HG03520 (cell line): ENCODE data around the gene PCF11.
A peak's percentile ranks its signal among the peaks of the same experiment; 100 is the strongest.

Experiments
- ATAC-seq: cut with Tn5 transposase; IDR thresholded peaks from one replicate; pipeline ENCODE4 v1.9.1; 2021; ENCODE audit warnings: mild to moderate bottlenecking, moderate library complexity; ENCODE audit not compliant: unreplicated experiment

PCF11 gene

DNA sequence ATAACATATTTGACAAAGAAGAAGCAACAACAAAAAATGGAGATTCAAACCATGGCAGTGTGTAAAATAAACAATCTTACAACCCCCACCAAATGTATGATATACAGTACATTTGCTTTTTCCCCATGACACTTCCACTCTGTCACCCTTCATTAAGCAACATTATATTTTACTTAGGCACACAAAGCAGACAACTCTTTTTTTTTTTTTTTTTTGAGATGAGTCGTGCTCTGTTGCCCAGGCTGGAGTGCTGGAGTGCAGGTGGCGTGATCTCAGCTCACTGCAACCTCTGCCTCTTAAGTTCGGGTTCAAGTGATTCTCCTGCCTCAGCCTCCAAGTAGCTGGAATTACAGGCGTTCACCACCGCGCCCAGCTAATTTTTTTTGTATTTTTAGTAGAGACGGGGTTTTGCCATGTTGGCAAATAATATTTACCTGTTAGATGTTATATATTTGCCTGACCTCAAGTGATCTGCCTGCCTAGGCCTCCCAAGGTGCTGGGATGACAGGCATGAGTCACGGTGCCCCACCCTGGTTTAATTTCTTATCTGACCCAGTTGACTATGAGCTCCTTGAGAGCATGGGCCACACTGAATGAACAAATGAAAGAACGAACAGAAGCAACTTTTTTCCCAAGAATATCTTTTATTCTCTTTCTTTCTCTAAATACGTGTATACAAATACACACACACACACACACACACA is 5.5 kb upstream of the PCF11 start:
- ATAC-seq, result no peak

DNA sequence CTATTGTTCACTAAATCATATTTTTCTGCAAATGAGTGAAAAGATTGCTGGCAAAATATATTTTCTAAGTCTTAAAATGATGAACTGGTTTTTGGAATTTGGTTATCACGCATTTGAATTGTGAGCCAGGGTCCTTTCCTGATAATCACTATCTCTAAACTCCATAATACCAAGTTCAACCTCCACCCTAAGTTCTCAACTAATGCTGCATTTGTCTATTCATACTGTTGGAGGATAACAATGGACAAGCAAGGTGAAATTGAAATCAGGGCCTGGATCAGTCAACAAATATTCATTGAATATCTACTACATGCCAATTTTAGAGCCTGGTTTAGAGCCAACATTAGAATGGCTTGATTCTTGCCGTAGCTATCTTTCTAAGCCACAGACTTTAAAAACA is 4.7 kb upstream of the PCF11 start:
- no peak for ATAC-seq

DNA sequence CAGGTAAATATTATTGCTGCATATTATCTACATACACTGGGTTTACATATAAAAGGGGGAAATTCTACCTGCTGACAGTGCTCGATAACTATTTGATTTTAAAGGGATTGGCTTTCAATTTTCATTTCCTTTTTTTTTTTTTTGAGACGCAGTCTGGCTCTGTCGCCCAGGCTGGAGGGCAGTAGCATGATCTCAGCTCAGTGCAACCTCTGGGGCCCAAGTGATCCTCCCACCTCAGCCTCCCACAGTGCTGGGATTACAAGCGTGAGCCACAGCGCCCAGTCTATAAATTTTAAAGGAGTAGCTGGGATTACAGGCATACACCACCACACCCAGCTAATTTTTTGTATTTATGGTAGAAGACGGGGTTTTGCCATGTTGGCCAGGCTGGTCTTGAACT is 3.2 kb upstream of the PCF11 start:
- no peak for ATAC-seq

DNA sequence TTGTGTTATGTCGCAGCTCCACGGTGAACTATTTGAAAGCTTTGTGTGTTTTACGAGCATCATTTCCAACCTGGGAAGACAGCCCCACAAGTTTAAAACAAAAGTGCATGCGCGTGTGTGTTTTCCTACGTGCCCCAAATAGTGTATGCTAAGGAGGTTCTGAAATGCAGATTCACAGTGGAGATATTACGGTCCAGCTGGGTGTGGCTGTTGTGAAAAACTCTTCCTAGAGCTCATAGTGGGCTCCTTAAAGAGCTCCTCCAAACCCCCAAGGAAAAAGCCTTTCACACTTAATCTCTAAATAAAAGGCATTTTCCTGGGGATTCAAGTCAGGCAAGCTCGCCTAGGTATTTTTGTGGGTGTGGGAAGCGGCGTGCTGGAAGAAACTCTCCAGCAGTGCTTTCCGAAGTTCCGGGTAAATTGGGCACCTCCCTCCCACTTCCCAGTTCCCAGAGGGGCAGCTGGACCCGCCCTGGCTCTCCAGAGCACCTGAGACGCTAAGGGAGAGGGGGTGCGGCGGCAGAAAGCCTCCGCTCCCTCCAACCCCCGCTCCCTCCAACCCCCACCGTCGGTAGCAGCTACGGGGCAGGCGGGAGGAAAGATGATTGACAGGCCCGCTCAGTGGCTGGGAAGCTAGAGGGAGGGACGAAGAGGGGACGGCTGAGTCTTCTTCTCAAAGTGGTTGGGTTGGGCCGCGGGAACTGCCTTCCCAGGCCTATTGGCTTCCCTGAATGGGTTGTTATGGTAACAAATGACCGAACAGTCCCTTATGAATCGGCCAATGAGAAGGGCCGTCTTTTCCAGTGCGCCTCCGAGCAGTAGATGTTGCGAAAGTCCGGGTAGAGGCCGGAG is 561 bp upstream of the PCF11 start:
- peak; percentile 95 for ATAC-seq

DNA sequence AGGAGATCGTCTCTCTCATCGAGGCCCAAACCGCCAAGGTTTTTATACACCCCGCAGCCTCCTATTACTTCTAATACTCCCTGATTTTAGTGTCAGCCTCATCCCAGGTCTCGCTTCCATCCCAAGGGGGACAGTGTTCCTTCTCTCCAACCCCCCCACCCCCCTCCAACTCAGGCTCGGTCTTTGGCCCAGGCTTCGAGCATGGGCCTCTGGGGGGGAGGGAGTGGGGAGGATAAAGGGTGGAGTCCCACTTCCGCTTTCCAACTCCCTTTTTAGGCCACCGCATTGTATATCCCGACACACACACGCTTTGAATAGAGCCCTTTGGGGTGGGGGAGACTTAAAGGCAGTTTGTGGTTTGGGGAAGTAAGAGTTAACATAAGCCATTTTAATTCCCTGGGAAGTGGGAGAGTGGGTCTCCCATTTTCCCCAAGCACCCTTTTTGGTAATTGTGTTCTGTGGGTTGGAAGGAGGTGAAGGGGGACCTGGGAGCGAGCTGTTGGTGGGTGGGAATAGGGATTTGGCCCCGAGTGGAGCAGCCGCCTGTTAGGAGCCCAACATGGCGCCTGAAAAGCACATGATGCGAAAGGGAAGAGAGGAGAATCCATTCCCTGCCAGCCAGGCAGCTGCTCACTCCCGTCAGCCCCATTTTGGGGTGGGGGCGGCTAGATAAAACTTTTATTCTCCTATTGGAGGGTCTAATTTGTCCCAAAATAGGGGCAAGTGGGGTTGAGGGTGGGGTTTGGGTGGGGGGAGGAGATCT is 844 bp downstream of the PCF11 start:
- no peak for ATAC-seq

DNA sequence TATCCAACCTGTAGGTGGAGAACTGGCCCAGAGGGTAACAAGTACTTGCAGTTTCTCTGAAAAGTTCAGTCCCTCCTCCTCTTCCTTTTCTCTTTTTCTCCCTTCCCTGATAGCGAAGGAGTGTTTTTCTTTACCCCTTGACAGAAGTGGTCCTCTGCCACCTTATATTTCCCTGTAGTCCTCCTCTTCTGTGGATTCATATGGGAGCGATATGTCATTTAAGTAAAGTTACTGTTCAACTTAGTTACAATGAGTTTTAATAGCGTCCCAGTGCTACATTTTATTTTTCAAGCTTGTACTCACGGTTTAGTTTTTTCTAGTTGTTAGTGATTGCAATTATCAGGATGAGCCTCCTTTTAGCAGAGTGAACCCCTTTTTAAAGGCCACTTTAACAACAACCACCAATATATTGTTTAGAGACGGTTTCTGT is 1.4 kb downstream of the PCF11 start:
- no peak for ATAC-seq

DNA sequence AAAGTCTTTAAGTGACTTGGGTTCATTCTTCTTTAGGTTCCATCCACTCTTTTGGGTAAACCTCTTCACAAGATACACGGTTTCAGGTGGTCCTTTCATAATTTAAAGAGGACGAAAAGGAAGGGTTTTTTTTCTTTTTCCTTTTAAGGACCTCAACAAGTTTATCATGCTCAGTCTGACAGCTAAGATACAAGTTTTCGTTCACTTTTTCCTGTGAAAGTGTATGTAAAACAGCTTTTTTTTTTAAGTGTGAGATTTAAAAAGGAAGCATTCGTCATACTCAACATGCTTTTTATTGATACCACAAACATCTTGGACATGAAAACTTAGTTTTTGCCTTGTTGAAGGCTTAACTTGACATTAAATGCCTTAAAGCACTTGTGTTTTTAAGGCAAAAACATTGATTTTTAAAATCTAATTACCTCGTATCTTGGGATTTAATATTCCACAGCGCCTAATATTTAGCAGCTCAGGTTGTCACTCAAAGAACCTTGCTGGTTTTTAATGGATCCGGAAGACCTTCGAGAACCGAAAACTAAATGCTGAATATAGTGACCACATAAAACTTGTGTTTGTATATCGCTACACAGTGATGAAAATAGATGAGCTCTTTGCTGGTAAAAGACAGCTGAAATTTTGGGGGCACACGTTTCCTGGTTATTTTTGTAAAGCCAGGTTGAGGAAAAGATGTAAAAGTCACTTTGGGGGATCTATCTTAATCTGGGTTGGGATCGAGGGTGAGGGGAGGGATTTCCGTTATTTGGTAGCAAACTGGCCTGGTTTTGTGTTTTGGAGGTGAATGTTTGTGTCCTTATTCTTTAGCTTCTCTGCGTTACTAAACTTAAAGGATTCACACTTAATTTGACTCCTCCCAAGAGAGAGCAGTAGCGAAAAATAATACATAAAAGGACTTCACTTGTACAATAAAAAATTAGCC is 2.3 kb downstream of the PCF11 start:
- no peak for ATAC-seq

DNA sequence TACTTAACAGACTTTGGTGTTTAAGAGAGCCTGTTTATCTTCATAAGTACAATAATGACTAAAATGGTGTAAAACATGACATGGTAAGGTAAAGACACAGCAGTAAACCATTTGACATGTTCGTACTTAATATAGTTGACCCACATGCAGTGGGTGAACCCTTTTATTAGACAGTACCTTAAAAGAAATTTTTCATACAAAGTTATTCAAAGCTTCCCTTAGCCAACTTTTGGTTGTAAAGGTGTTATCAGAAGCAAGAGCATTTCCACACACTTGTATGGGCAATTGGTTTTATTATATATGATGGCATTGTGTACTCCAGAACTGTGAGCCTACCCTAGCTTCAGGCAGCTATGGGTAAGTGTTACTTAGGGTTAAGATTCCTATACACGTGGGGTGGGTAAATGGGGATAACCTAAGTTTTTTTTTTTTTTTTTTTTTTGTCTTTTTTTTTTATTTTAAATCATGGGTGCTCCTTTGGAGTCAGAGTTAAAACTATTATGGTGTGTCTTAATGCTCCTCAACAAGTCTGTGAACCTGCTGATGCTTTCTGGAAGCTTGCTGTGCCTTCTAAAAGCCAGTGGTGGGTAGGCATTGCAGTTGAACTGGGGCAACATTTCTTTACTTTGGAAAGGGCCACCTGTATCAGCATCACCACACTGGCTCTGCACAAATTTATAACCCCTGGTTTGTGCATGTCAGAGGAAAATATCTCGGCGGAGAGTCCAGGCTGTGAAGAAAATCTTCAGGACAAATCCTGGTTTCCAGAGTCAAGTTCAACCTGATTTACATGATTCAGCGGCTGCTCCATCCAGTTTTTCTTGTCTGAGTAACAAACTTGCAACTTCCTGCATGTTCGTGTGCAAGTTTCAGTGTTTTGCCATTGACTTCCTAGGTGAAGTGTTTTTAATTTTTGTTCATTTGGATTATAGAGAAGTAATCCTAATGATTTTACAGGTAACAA is 3.3 kb downstream of the PCF11 start:
- ATAC-seq, result no peak

DNA sequence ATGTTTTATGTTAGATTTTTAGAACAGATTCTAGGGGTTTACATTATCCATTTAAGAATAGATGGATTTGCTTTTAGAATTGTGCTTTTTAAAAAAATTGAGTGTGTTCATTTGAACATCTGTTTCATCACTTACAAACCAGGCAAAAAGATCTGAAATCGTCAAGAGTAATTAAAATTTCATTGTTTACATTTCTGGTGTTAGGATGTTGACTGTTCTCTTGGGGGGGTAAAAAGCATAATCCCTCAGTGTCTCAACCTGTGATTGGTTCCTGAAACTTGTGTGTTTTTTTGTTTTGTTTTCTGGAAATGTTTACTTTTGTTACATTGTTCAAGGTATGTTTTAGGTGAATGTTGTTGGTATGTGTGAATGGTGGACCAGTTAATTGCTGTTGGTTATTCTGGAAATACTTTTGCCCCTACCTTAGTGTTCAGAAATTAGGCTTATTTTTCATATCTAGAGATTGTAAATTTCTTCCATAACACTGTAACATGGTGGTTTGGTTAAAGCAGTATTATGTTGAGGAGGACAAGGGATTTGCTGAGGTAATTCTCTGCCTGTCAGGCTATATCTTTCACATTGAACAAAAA is 4.8 kb downstream of the PCF11 start:
- no peak for ATAC-seq

DNA sequence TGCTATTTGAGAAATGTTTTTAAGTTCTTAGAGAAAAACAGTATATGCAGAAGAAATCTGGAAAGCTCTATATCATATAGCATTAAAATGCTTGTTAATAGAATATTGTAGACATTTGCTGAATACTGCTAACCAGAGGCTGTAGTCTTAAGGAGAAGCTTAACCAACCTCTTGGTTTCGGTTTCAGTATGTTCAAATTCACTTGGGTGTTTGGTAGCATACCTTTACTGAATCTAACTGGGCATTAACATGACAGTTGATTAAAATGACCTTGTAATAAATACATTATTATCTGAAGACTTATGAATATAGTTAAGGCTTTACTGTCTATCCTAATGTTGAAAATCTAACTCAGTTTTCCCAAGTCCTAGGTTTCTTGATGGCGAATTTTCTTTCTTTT is 5.4 kb downstream of the PCF11 start:
- ATAC-seq, result peak; percentile 58

DNA sequence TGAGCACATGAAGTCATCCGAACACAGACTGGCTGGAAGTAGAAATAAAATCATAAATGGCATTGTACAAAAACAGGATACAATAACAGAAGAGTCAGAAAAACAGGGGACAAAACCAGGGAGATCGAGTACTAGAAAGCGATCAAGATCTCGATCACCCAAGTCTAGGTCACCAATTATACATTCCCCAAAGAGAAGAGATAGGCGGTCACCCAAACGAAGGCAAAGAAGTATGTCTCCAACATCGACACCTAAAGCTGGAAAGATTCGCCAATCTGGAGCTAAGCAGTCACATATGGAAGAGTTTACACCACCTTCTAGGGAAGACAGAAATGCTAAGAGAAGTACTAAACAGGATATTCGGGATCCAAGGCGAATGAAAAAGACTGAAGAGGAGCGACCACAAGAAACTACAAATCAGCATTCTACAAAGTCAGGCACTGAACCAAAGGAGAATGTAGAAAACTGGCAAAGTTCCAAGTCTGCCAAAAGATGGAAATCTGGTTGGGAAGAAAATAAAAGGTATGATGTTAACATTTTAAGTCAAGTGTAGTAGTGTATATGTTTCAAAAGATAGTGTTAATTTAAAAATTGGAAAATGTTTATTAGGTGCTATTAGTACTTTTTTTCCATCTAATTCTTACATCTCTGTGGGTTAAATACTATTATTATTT is 9.4 kb downstream of the PCF11 start:
- ATAC-seq, result no peak

DNA sequence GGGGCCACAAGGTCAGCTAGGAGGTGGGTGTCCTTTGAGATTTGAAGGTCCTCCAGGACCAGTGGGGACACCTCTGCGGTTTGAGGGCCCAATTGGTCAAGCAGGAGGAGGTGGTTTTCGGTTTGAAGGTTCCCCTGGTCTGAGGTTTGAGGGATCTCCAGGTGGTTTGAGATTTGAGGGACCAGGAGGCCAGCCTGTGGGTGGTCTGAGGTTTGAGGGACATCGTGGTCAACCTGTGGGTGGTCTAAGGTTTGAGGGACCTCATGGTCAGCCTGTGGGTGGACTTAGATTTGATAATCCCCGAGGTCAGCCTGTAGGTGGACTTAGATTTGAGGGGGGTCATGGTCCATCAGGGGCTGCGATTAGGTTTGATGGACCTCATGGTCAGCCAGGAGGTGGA is 11.8 kb downstream of the PCF11 start:
- ATAC-seq, result no peak

DNA sequence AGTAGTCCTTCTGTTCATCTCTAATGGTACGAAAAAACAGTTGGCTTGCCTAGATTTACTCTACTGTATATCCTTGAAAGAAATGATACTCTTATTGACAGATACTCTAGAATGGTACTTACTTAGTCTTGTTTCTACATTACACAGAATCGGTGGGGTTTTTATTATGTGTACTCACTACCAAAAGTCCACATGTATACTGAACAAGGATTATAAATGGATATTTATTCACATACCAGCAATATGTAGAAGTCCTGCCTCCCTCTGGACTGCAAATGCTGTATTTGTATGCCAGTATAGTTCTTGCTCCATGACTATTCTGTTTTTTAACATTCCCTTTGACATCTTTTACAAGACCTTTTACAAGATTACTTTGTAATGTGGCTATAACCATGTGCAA is 13.9 kb downstream of the PCF11 start:
- ATAC-seq, result no peak

DNA sequence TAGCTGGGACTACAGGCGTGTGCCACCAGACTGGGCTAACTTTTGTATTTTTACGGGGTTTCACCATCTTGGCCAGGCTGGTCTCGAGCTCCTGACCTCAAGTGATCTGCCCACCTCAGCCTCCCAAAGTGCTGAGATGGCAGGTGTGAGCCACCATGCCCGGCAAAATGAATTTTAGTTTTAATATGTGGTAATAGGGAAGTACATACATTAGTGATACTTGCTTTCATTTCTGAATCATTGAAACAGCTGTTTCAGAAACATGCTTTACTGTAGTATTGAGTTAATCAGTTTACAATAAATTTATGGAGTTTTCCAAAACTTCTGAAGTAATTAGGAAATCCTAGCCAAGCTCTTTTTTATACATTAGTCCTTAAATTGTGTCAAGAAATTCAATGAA is 15.6 kb downstream of the PCF11 start:
- no peak for ATAC-seq

DNA sequence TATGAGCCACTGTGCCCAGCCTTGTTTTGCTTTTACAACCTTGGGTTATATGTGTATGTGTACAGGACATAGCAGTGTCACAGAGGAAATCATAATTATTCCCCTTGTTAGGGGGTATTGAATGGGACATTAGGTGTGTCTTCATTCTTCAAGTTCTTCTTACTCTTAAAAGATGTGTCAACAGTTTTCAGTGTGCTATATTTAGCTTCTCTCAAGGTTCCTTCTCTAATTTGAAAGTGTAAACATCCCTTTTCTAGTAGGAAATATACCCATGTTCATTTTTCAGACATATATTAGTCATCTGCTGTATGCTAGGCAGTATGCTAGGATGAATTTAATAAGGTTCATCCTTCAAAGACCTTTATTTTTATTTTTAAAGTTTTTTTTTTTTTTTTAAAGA is 17.1 kb downstream of the PCF11 start:
- no peak for ATAC-seq

DNA sequence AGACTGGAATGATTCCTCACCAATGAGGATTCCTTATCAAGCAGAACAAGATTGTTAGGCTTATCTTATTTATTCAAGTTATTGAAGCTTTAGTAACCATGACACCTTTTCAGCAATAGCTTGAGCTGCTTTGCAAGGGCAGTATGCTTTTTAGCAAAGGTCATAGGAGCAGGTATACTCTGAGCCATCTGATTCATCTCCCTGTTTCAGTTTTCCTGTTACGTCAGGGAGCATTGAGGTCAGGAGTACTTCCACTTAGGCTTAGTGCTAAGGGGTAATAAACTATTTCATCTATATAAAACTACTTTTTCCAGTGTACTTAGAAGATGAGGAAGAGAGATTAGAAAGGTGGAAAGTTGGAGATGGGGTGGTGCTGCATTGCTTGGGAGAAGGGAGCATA is 18.9 kb downstream of the PCF11 start:
- no peak for ATAC-seq

DNA sequence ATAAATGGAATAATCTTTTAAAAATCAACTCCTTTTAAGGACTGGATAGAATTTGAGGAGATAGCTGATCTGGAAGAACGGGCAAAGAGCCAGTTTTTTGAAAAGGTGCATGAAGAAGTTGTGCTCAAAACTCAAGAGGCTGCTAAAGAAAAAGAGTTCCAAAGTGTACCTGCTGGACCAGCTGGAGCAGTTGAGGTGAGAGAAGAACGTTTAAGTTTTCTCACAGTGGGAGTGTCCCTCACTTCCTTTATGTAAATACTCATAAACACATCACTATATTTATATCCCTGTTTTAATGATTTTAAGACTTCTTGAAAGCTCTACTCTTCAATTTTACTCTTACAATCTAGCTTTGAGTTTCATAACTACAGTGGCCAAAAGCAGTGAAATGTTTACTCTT is 24.9 kb downstream of the PCF11 start:
- ATAC-seq, result no peak

DNA sequence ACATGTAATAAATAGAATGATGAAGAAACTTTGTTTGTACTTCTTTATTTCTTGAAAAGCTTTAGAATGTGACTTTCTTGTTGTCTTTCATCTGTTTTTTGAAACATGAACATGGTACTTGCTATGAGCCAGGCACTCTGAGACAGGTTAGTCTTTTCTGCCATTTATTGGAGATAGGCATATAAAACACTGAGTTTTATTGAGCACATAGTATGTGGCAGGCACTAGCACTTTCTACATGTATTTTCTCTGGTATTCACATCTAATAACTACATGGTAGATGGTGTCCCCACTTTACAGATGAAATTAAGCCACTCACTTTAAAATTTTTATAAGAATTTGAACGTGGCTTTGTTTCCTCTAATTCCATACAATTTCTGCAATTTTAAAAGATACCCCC is 28.8 kb downstream of the PCF11 start:
- no peak for ATAC-seq

DNA sequence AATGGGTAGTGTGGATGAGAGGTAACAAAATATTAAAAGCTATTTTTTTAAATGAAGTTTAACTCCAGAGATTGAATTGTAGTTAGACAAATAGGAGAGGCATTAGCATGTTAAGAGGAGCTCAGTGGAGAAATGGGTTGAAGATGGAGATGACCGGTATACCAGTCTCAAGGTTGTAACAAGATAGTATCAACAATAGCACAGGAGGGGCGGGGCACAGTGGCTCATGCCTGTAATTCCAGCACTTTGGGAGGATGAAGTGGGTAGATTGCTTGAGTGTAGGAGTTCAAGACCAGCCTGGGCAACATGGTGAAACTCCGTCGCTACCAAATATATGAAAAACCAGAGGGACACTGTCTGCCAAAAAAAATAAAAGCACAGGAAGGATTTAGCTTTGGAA is 30.5 kb downstream of the PCF11 start:
- ATAC-seq, result no peak
